GM21786 (cell line): ENCODE results near the gene GNB3.

Experiments
- ATAC-seq: cut with Tn5 transposase; IDR thresholded peaks from one replicate; pipeline ENCODE4 v1.9.1; 2021; ENCODE audit not compliant: unreplicated experiment

Gene GNB3

GRCh38 chr12:6836851-6837250 lies 3.9 kb upstream of the GNB3 start:
- no peak for ATAC-seq

- no peak for ATAC-seq
These were observed 3.2 kb upstream of the GNB3 start for GRCh38 chr12:6837370-6838060.

DNA sequence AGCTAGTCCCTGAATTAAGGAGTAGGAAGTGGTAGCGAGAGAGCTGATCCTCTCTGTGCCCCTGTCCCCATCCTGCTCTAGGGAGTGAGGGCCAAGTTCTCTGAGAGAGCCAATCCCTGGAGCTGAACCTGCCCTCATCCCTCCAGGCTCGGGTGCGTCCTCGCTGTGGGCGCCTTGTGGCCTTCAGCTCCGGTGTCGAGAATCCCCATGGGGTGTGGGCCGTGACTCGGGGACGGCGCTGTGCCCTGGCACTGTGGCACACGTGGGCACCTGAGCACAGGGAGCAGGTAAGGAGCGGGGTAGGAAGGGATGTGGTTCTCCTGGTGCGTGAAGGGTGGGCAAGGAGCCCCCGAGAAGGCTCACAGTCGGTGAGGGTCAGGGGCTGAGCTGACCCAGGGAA lies 1.9 kb upstream of the GNB3 start:
- no peak for ATAC-seq

DNA sequence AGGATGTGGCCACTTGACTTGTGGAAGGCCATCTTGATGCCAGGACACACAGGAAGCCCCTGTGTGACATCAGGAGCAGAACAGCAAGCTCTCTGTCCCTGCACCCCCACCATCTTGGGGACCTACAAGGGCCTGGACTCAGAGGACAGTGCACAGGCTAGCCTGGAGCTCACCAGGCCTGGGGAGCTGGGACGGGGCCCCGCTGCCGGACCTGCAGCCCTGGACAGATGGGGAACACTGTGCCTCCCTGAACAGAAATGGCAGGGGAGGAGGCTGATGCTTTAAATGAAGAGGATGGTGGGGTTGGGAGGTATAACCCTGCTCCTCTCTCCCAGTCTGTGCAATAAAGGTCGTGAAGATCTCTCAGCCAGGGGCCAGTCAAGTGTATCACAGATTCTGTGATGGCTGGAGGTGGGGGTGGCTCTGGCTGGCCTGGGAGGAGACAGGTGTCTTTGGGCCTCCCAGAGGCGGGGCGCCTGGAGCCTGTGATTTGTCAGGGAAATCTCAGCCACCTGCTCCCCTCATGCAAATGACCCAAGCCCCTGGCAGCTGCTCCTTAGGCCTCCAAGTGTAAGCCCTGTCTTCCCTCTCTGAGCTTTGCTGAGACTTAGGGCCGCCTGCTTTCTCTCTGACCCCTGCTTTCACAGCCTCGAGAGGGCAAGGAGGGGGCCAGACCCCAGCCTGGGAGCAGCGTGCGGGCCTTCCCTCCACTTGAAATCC lies 1.1 kb upstream of the GNB3 start:
- ATAC-seq: peak; percentile 70

DNA sequence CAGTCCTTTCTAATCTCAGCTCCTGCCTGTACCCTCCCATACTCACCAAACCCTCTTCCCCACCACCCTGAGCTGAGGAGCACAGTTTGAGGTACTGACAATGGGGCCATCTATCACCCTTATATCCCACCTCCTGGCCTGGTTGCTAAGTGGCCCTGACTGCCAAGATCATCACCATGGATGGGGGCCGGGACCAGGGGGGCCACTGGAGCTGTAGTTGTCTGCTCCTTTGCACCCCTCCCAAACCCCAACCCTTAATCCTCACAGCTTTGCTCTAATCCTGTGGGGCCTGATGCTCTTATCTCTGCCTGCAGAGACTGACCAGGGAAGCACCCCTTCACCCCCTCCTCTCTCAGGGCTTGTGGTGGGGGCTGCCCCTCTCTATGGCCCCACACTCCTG lies 395 bp upstream of the GNB3 start:
- no peak for ATAC-seq

GRCh38 chr12:6842075-6842474 lies 1.4 kb downstream of the GNB3 start:
- ATAC-seq: no peak

GRCh38 chr12:6843118-6843902 lies 2.6 kb downstream of the GNB3 start:
- ATAC-seq: no peak

DNA sequence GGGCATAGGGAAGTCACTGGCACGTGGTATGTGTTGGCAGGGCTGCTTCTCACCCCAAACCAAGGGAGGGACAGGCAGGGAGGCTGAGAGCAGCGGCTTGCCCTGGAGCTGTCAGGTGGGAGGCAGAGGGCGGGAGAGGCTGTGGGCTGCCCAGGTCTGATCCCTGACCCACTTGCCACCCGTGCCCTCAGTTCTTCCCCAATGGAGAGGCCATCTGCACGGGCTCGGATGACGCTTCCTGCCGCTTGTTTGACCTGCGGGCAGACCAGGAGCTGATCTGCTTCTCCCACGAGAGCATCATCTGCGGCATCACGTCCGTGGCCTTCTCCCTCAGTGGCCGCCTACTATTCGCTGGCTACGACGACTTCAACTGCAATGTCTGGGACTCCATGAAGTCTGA lies 4.7 kb downstream of the GNB3 start:
- no peak for ATAC-seq

DNA sequence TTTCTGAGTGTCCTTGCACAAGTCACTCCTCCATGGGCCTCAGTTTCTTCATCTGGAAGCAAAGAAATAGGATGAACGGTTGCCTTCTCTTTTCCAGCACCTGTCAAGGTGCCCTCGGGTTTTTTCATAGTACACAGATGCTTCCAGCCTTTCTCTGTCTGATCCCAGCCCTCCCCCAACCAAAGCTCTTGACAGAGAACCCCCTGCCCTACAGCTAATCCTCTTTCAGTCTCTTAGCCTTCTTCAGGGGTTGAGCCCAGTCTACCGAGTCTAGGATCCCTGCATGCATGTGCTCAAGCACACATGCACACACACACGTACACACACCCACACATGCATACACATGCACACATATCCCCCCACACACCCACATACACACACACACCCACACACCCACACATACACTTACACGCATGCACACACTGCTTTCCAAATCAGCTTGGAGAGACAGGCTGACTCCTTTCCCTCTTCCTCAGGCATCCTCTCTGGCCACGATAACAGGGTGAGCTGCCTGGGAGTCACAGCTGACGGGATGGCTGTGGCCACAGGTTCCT lies 5.7 kb downstream of the GNB3 start:
- ATAC-seq: no peak

- ATAC-seq: no peak
These were observed 7.0 kb downstream of the GNB3 start for GRCh38 chr12:6847676-6848075.

DNA sequence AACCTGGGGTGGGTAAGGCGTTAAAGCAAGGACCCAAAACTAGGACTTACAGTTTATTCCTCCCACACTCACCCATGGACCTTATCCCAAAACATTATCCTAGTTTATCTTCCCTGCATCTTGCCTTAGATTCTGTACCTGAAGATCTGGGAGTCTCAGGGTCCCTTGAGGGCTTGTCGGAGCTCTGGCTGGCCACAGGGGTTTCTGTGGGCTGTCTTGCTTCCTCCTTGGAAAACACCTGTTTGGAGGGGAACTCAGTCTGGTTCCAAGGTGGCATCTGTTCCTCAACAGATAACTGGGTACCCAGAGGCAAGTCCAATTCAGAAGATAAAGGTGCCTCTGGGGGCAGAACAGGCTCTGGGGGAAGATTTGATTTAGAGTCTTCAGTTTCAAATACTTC lies 8.7 kb downstream of the GNB3 start:
- ATAC-seq: no peak

DNA sequence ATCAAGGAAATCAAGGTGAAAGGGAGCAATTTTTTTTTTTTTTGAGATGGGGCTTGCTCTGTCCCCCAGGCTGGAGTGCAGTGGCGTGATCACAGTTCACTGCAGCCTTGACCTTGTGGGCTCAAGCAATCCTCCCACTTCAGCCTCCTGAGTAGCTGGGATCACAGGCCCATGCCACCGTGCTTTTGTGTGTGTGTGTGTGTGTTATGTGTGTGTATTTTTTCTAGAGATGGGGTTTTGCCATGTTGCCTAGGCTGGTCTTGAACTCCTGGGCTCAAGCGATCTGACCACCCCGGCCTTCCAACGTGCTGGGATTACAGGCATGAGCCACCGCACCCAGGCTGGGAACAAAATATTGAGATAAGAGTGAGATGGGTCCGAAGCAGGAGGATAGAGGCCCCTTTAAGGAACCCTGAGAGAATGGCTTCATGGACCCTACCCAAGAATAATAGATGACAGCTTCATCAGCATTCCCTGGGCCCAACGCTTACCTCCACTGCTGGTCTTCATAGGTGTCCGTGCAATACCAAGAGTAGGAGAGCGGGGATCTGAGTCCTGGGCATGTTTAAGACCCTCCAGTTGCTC lies 9.3 kb downstream of the GNB3 start:
- ATAC-seq: no peak

DNA sequence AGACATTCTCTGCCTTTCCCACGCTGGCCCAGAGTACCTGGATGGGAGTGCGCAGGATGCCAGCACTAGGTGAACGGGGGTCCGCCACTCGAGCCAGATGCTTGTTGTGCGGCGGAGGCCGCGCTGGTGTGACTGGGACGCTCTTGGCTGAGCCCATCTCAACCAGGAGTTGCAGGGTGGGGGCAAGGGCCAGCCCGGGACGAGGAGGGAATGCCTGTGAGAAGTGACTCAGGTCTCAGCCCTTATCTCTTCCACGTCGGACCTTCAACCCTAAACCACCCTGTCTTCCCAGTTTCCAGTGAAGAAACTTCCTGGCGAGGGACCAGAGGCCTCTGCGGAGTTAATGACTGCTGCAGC lies 10.0 kb downstream of the GNB3 start:
- ATAC-seq: no peak

GRCh38 chr12:6851153-6851920 lies 10.6 kb downstream of the GNB3 start, which contains the start of gene CDCA3:
Gene CDCA3 (minus strand): TSS chr12:6851286. CDS start chr12:6850952, 334 bp downstream.
- ATAC-seq: peak; percentile 54

GRCh38 chr12:6851921-6852650 lies 11.4 kb downstream of the GNB3 start, which contains the start of gene USP5:
Gene USP5 (plus strand): TSS chr12:6852150. CDS start chr12:6852180, 30 bp downstream.
- ATAC-seq: peak; percentile 68

DNA sequence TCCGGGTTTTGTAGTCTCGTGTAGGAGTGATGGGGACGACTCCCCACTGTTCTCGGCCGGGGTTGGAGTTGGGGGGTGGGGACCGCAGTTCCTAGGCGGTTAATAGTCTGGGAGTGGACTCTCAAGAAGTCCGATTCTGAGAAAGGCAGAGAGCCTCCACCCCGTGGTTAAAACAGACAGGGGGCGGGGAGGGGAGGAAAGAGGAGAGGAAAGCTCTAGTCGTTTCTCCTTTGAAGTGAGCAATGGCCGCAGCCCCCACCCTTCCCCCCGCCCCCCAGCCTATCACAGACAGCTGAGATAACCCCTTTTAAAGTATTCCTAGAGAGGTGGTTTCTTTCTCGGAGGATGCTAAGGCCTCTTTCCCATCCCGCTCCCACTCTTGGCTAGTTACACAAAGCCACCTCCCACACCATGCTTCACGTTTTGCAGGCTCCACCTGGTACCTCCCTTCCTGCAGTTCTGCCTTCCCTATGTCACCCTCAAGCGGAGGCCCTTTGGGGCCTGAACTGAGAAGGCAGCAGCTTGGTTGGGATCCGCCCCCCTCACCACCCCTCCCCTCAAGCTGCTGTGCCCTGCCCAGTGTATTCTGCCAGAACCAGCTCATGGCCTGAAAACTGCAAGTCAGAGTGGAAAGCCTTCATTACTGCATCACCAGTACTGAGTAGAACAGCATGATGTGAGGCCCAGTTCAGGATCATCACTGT lies 12.1 kb downstream of the GNB3 start:
- ATAC-seq: no peak

DNA sequence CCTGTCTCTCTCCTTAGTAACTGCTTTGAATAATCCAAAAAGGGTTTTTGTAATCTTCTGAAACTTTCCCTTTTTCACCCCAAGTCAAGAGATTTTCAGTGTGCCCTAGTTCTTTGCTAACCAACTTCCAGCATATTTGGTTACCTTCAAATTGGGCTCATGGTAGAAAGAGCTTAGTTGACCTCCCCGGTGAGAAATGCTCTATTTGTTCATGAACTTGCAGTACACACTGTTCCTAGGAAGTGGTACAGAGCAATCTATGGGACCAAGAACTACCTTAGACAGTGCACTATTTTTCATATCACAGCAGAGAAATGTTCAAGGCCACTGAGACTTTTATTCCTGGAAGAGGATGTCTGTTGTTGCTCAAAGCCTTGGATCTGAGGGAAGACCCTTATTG lies 12.9 kb downstream of the GNB3 start:
- ATAC-seq: no peak

DNA sequence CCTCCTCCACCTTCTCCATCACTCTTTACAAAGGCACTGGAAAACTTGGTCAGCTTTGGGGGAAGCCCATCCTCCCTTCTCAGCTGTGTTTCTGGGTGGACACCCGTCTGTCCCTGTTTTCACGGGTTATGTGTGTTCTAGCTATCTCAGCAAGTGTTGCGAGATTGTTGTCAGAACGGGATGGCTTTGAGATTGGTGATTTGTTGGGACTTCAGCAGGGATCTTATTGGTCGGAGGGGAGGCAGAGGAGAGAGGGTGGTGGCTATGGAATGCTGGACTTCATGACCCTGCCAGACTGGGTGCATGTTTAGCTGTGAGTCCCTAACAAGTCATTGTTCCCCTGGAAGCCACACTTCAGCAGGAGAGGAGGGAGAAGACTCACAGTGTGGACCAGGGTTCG lies 13.3 kb downstream of the GNB3 start:
- ATAC-seq: no peak

DNA sequence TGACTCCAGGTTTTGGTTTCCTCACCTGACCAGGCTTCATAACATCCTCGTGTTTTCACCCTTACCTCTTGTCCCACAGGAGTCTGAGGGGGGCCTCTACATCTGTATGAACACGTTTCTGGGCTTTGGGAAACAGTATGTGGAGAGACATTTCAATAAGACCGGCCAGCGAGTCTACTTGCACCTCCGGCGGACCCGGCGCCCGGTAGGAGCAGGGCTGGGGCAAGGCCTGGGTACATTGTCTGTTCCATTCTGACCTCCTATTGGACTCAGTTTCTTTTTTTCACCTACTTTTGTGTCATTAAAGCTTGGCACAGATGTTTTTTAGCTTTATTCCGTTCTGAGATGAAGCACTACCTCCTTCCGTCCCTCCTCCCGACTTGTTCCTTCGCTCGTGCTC lies 14.6 kb downstream of the GNB3 start:
- no peak for ATAC-seq
